Stimulated activated CD8-positive, alpha-beta memory T cell treated with anti-CD3 and anti-CD28 coated beads, Interleukin-12 subunit alpha, Interleukin-12 subunit beta, amount 100 ng/mL, for 1 hour (primary cell): ENCODE measurements around the gene TM7SF2.

Experiments used
- DNase-seq: peaks from one replicate; pipeline ENCODE4 v3.0.0-alpha.2; 2020; ENCODE audit warnings: low read depth

Gene TM7SF2

DNA sequence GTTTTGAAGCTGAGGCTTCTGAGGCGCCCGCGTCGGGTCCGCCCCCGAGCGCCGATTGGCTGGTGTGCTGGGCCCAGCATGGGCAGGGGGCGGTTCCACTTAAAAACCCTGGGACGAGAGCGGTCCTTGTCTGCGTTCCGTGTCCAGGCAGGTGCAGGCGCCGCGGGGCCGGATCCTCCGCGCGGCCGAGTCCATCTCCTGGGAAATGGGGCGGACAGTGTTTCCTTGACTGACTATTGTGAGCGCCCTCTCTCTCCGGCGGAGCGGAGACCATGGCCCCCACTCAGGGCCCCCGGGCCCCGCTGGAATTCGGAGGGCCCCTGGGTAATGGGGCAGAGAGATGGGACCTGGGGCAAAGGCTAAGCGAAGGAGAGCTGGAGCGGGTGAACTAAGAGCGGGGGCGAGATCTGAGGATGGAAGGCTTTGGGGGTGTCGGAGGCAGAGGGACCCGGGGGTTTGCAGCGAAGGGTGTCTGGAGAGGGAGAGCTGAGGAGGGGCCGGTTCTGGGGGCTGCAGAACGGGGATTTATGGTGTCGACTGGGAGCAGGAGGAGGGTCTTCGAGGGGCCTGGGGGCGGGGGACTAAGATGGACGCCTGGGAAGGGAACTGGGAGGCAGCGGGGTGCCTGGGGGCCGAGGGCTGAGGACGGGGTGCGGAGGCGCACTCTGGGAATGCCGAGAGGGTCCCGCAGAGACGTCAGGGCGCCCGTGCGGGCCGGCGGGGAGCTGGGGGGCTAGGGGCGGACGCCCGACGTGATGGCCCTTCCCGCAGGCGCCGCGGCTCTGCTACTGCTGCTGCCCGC, at the start of gene TM7SF2:
Gene TM7SF2 (plus strand): TSS at position 129 of the 802 bp plus-strand sequence. CDS start 144 bp downstream, at position 273.
- peak; percentile 89 for DNase-seq

DNA sequence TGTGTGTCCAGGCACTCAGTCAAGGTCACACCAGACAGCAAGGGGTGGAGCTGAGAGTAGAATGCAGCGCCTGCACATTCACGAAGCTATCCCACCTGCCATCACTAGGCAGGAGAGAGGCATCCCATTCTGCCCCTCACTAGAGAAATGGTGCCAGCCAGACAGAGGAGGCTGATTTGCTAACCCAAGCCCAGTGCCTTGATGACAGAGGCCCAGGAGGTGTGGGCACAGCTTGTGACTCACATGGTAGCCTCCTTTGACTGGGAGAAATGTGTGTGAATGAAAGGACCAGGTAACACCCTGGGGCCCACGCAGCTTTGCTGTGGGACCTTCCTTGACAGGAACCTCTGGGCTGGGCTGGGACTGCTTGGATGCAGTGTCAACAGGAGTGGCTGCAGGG, 48.1 kb upstream of the TM7SF2 start:
- no peak for DNase-seq

DNA sequence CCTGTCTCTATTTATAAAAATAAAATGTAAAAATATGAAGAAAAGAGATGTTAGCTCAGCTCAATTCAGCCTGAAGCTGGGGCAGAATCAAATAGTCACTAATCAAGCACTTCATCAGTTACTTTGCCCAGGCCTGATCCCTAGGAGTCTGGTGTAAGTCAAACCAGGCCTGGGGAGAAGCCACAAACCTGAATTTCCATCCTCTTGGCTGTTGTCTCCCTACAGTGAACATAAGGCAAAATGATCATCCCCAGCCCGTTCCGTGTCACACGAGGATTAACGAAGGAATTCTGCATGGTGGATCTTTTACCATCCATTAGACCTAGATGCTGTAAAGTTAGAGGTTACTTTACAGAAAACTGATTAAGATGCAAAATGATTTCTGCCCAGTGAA, 46.8 kb upstream of the TM7SF2 start:
- DNase-seq: no peak

DNA sequence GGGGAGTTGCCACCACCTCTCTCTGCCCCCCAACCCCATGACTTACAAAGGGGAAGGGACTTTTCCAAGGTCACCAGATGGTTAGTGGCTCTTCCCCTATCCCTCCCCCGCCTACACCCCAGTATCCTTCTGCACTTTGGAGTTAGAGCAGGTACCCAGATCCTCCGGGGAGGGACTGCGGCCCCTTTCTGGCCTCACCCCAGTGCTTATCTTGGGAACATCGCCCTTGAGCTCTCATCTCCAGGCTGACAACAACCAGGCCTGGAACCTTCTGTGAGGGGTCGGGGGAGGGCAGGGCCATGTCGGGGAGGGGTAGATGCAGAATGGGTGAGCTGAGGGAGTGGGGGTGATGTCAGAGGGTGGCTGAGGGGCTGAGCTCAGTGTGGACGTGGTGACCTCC, 45.8 kb upstream of the TM7SF2 start:
- no peak for DNase-seq

DNA sequence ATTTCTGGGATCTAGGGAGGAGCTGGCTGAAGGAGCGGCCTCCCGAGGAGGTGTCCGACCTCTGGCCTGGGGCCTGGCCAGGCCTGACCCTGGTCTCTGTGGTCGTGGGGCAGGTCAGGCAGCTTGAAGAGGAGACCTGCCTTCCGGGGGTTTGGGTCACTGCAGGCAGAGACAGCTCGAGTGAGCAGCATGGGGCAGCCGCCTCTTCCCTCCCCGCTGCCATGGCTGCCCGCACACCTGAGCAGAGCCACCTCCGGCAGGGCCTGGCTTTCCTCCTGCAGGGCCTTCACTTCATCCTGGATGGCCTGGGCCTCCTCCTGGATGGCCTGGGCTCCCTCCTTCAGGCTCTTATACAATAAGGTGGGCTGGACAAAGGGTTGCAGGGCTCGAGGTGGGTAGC, 45.4 kb upstream of the TM7SF2 start:
- no peak for DNase-seq

DNA sequence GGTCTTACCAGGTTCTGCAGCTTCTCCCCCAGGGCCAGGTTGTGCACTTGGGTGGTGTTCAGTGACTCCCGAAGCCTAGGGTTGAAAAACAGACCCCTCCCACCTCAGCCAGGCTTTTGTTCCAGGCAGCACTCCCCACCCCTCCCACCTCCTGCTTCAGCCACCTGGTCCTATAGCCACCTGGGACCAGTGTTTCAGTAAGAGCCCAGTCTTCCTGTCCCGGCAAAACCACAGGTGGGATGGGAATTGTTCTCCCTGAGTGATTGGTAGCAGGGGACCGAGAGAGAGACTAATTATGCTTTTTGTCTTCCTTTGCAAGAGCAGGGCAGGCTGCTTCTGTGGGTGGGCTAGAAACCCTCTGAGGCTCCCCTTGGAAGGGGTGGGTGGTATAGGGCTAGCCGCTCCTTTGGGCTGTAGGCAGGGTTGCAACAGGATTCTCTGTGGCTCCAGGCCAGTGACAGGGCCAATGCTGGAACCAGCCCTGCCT, 44.8 kb upstream of the TM7SF2 start:
- no peak for DNase-seq

DNA sequence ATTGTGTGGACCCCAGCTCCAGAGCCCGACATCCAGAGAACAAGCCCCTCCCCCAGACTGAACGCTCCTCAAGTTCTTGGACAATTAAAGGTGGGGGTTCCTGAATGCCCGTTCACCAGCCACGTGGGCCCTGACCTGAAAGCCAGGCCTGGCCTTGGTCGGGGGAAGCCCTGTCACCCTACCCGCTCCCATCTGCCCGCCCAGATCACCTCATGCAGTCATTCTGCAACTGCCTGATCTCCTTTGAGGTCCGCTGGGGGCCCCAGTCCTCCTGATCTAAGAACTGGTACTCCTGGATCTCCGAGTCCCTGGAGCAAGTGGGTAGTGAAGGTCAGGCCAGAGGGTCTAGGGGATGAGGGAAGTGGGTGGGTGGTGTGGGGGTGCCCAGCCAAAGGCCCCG, 44.2 kb upstream of the TM7SF2 start:
- DNase-seq: no peak

DNA sequence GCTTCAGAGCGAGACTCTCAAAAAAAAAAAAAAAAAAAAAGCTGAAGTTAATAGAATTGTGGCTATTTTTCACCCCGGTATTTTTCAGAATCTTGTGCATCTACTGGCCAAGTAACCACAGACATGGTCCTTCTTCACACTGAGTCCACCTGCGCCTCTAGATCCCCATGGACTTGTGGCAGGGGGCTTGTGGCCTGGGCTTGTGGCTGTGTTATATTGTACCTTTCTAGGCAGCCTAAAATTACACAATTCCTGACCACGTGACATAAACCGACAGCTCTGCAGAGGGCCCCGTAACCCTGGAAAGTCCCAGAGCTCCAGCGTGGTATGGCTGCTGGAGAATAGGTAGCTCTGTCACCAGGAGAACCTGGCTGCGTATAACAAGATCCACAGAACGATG, 42.5 kb upstream of the TM7SF2 start:
- no peak for DNase-seq

DNA sequence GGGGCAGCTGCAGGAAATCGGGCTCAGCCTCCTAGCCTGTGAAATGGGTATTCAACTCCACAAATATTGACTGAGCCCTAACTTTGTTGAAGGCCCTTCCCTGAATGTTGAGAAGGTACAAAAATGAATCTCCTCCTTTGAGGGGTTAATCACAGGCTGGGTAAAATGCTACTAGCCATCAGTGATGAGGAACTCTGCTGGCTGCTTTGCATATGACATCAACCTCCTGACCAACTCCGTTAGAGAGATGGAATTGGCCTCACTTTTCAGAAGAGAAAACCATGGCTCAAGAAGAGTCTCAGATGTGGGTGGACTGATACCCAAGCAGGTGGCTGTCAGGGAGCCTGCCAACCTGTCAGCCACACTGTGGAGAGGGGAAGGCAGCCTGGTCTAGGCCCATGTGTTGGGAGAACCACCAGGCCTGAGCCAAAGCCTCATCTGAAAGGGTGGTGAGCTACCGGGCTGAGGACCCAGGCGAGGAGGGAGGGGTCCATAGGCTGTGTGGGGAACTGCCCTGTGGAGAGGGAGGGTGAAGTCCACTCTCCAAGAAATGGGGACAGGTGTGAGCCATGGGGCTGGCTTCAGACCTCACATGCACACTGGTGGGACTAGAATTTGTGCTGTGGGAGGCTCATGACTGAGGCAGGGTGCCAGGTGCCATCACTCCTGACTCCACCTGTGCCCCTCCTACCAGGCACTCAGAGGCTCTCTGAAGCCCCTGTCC, 39.6 kb upstream of the TM7SF2 start:
- no peak for DNase-seq

DNA sequence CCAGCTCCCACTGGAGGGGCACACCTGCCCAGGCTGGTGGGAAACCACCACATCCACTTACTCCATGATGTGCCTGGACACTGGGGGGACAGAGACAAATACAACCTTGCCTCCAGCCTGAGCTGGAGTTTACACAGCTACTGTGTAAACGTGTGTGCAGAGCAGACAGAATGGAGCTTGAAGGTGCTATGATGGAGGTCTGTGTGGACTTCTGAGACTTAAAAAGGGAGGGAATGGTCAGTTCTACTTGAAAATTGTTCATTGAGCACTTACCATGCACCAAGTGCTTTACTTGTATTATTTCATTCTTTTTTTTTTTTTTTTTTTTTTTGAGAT, 39.1 kb upstream of the TM7SF2 start:
- no peak for DNase-seq

DNA sequence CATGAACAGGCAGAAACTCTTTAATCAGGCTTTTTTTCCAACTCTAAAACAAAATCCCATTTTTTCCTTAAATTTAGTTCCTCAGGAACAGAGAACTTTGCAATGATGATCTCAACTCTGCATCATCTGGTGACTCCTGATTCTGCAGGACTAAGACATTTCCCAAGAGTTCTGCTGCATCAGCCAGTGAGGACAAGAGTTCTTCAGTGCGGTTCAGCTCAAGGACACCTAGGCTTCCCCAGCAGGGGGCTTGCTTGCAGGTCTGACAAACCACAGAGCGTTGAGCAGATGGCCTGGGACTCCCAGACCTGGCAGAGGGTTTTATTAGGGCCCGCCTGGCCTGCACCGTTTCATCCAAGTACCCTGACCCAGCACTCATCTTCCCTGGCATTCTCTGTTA, 34.2 kb upstream of the TM7SF2 start:
- DNase-seq: no peak

DNA sequence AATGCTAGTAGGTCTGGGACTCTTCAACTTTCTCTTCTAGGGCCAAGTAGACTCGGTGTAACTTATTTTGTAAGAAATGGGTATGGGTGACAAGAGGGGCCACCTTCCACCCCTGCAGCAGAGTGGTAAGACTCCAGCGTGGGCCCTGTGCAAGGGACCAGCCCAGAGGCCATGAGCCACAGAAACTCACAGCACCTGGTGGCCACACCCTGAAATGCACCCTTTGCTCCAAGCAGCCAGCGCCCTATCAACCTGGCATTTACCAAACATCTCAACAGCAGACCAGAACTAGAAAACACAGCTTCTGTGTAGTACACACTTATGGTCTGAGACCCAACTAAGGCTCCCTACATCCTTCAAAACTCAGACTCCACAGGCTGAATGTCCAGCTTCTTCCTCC, 33.5 kb upstream of the TM7SF2 start:
- peak; percentile 57 for DNase-seq

DNA sequence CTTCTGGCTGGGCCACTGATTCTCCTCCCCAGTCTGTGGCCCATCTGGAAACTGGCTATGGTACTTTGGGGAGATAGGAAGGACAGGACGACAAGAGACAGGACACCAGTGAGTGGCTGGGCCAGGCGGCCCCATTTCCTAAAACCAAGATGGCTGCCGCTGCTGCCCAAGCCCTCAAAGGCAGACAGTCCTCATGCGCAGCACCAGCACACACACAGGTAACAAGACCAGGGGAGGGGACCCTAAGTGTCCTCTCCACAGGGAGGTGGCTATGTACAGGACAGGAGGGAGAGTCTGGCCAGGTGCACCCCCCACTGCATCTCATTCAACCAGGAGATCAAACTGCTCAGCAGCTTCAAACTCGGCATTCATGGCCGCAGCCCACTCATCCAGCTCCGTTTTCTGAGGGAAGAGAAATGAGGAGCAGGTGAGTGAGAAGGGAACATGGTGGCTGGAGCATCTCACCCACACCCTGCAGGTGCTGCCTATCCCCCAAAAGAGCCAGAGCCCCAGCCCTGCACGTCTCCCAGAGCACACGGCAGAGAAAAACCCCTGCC, 32.8 kb upstream of the TM7SF2 start:
- no peak for DNase-seq

DNA sequence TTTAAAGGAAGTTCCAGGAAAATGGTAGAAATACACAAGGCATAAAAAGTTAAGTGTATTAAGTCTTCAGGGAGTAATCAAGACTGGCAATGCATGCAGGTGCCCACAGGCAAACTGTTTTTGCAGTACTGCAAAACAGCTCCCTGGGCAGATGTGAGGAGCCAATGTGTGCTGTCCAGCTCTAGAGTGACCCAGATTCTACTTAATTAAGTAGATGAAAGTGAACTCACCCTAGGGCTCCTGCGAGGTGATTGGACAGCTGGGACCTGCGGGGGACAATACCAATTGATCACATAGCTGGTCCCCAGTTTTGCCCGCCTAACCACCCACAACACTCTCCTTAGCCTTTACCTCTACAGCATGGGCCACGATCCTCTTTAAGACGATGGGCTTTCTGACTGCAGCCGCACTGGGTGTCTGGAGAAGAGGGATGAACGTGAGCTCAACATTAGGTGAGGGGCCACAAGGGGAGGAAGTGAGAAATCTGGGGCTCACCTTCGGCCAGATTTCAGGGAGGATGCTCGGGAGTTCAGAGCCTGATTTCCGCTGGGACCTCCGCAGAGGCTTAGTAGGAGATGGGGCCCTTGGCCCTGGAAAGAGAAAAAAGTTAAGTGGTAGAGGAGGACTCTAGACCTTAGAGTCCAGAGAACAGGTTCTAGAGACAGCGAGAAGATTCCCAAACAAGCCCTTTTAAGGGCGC, 28.4 kb upstream of the TM7SF2 start:
- DNase-seq: no peak

DNA sequence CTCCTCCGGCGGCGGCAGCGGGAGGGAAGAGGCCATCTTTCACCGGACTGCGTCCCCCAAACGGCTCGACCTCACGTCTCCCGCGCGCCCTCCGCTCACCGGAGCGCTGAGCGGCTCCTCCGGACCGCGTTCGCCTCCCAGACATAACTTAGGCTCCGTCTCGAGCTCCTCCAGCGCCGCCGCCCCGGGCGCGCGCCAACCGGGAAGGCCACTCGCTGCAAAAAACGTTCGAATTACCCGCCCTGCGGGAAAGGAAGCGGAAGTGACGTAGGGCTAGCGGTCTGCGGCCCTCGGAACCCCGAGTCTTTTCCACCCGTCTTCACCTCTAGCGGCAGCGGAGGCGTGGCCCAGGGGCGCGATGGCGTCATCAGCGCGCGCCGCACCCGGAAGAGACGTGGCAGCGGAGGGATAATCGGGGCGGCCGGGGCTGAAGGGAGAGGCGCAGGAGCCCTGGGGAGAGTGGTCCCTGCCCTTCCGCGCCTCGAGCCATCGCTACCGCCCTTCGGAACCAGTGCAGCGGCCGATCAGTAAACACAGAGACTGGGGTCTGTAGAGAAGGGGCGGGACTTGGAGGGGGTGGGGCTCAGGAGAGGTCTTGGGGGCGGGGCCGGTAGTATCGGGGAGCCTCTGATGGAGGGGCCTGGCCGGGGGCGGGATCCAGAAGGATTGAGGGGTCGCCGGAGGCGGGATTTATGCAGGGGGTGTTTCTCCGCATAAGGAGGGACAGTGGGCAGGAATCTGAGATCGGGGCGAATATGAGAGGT, 27.7 kb upstream of the TM7SF2 start, which contains the start of the genes CDCA5 and ZFPL1:
Gene CDCA5 (minus strand): TSS at position 207 of the 764 bp plus-strand sequence. CDS start 62 bp downstream, at position 145.
Gene ZFPL1 (plus strand): TSS at position 389 of the 764 bp plus-strand sequence. CDS start 477 bp downstream, outside the sequence.
- peak; percentile 96 for DNase-seq

DNA sequence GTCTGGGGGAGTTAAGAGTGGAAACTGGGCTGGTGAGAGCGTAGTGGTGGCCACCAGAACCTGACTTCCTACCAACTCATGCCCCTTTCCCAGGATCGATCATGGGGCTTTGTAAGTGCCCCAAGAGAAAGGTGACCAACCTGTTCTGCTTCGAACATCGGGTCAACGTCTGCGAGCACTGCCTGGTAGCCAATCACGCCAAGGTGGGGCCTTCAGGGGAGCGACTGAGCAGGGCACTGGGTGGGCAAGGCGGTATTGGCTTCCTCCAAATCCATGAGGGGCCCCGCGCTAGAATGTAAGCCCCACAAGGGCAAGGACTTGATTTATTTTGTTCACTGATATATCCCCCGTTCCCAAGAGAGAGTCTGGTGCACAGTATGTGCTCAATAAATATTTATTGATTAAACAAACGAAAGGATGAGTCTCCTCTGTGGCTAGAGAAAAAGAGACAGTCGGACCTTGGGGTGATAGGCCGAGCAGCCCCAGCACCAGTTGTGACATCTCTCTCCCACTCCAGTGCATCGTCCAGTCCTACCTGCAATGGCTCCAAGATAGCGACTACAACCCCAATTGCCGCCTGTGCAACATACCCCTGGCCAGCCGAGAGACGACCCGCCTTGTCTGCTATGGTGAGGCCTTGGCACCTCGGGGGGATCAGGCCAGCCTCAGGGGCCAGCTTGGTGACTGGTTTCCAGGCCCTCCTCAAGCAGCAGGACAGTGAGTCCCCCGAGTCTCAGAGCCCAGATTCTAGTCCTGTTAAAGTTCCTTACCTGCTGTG, 26.9 kb upstream of the TM7SF2 start:
- DNase-seq: no peak

DNA sequence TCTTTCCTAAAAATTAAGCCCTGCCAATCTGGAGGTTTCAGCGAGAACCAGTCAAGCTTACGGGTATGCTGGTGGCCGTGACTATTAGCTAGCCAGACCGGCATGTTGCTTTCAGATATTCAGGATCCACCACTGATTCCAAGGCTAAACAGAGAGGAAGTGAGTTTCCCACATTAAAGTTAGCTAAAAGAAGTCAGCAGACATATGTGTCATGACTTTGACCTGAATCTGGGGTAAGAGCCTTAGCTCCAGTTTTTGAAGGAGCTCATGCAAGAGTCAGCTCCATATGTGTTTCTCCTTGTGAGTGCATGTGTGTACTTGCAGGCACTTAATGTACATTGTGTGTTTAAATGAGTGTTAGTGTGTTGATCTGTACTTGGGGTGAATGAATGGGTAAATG, 26.2 kb upstream of the TM7SF2 start:
- no peak for DNase-seq

DNA sequence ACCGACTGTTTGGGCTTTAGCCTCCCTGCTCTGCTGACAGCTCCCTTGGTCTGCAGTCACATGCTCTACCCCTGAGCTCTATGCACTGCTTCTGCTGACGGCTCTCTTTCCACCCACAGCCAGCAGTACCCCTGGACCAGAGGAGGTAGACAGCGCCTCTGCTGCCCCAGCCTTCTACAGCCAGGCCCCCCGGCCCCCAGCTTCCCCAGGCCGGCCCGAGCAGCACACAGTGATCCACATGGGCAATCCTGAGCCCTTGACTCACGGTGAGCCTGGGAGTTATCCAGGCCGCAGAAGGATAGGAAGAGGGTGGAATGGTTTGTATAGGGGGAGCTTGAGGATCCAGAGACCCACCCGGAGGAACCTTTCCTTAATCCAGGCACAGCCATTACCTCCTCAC, 24.9 kb upstream of the TM7SF2 start:
- DNase-seq: no peak

DNA sequence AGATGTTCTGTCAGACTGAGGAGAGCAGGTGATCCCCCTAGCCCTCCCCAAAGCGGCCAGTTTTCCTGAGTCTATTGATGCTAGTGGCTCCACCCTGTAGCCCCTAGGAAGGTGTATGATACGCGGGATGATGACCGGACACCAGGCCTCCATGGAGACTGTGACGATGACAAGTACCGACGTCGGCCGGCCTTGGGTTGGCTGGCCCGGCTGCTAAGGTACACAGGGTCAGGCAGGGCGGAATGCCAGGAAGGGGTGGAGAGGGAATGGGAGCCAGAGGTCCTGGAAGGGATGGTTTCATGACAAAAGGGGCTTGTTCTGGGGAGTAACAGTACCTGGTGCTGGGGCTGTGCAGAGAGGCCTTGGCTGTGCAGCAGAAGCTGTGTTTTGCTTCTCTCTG, 24.5 kb upstream of the TM7SF2 start:
- no peak for DNase-seq

DNA sequence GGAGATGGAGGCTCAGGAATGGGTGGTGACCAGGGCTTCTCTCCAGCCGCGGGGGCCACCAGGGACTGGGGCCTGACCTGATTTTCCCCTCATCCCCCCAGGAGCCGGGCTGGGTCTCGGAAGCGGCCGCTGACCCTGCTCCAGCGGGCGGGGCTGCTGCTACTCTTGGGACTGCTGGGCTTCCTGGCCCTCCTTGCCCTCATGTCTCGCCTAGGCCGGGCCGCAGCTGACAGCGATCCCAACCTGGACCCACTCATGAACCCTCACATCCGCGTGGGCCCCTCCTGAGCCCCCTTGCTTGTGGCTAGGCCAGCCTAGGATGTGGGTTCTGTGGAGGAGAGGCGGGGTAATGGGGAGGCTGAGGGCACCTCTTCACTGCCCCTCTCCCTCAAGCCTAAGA, 23.8 kb upstream of the TM7SF2 start:
- DNase-seq: no peak

DNA sequence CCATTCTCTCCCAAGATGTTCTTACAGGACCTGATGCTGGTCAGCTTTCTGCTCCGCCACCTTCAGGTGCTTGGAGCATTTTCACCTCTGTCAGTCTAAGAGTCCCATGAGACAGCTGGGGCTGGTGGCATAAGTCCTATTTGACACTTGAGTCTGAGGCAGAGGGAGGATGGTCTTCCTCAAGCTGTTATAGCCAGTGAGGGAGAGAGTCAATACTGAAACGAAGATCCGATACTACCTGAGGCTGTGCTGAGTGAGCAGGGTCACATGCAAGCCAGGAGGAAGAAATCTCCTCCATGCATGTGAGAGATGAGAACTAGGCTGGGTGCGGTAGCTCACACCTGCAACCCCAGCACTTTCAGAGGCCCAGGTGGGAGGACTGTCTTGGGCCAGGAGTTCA, 22.1 kb upstream of the TM7SF2 start:
- no peak for DNase-seq
